Ureter (tissue), 1 donor: ENCODE data around the gene CRHR1. TPM values are rescaled to one million over a fixed set of nuclear protein-coding genes. Genes with fewer than 3 reads are reported as not detected.
"Not testable (repeated sequence)": the region's sequence is repeated elsewhere in the genome, so short reads cannot be mapped to it uniquely, and the experiment has no call there.

Experiments used
- DNase-seq: peaks from one replicate; pipeline ENCODE4 v3.0.0-alpha.2; 2020; ENCODE audit warnings: low spot score
- total RNA-seq: library from RNA; stranded (reverse); gene quantifications from one replicate; pipeline ENCODE4 v1.2.4, GENCODE V29; 2023
- donor health status: DM: yes; HTN: yes; CAD: no.

Gene CRHR1
- not detected for total RNA-seq

GRCh38 chr17:45784293-45784740 is at the start of gene CRHR1:
Gene CRHR1, plus strand, starts transcription at chr17:45784320. Its CDS starts 225 bp downstream, at chr17:45784545.
- no peak for DNase-seq

- DNase-seq = no peak
These were observed 49.5 kb upstream of the CRHR1 start for GRCh38 chr17:45734598-45734997.

GRCh38 chr17:45735488-45735887 is 48.6 kb upstream of the CRHR1 start:
- no peak for DNase-seq

GRCh38 chr17:45739786-45740185 is 44.3 kb upstream of the CRHR1 start:
- no peak for DNase-seq

- no peak for DNase-seq
These were observed 43.4 kb upstream of the CRHR1 start for GRCh38 chr17:45740553-45741330.

GRCh38 chr17:45742251-45742650 is 41.9 kb upstream of the CRHR1 start:
- DNase-seq = no peak

- no peak for DNase-seq
These were observed 40.3 kb upstream of the CRHR1 start for GRCh38 chr17:45743626-45744326.

- not testable (repeated sequence) for DNase-seq
These were observed 39.3 kb upstream of the CRHR1 start for GRCh38 chr17:45744826-45745225.

- DNase-seq = no peak
These were observed 38.3 kb upstream of the CRHR1 start for GRCh38 chr17:45745601-45746494.

- DNase-seq = no peak
These were observed 36.2 kb upstream of the CRHR1 start for GRCh38 chr17:45747911-45748310.

- DNase-seq = no peak
These were observed 35.3 kb upstream of the CRHR1 start for GRCh38 chr17:45748731-45749310.

GRCh38 chr17:45749831-45750335 is 34.2 kb upstream of the CRHR1 start:
- no peak for DNase-seq

GRCh38 chr17:45750779-45751440 is 33.2 kb upstream of the CRHR1 start:
- no peak for DNase-seq

- DNase-seq = no peak
These were observed 32.7 kb upstream of the CRHR1 start for GRCh38 chr17:45751466-45751865.

- DNase-seq = no peak
These were observed 31.9 kb upstream of the CRHR1 start for GRCh38 chr17:45752246-45752645.

- no peak for DNase-seq
These were observed 30.4 kb upstream of the CRHR1 start for GRCh38 chr17:45753645-45754225.

- no peak for DNase-seq
These were observed 29.1 kb upstream of the CRHR1 start for GRCh38 chr17:45755050-45755449.

GRCh38 chr17:45756266-45756991 is 27.7 kb upstream of the CRHR1 start:
- no peak for DNase-seq

- DNase-seq = no peak
These were observed 26.5 kb upstream of the CRHR1 start for GRCh38 chr17:45757431-45758218.
